OCI-LY3 (cell line): ENCODE data around the gene C13orf42.

Experiments
- EZH2phosphoT487 ChIP-seq: fragments of 200-600 bp; shearing (Covaris generic); IDR thresholded peaks from 2 replicates; pipeline ENCODE4 v1.6.1; 2018; ENCODE audit warnings: antibody characterized with exemption, mixed run types, low read depth
- TF ChIP-seq, protein P1 (sequence below): fragments of 200-600, 300-600 bp; sonication (generic); IDR thresholded peaks from 2 replicates; pipeline ENCODE4 v1.5.1; 2014; ENCODE audit warnings: antibody characterized with exemption, low read length, low read depth

DNA sequence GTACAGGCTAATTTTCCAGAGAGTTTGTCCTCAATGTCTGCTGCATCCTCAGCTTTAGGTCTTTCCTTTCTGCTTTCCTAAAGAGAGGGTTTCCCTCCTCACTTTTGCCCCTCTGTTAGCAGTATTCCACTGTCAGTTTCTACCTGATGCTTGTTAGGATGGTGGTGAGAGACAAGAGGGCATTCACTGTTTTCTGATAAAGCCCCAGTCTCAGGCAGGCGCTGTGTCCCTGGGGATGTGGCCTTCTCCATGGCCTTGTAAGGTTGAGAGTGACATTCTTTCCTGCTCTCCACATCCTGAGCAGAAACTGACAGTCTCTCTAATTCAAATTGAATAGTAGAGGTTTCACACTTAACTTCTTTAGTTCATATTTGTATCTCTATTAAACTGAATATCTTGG, 14.9 kb downstream of the C13orf42 start:
- TF ChIP-seq, protein P1, sequence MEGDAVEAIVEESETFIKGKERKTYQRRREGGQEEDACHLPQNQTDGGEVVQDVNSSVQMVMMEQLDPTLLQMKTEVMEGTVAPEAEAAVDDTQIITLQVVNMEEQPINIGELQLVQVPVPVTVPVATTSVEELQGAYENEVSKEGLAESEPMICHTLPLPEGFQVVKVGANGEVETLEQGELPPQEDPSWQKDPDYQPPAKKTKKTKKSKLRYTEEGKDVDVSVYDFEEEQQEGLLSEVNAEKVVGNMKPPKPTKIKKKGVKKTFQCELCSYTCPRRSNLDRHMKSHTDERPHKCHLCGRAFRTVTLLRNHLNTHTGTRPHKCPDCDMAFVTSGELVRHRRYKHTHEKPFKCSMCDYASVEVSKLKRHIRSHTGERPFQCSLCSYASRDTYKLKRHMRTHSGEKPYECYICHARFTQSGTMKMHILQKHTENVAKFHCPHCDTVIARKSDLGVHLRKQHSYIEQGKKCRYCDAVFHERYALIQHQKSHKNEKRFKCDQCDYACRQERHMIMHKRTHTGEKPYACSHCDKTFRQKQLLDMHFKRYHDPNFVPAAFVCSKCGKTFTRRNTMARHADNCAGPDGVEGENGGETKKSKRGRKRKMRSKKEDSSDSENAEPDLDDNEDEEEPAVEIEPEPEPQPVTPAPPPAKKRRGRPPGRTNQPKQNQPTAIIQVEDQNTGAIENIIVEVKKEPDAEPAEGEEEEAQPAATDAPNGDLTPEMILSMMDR, result no peak
- no peak for TF ChIP-seq EZH2phosphoT487
